Measurements from ENCODE around the gene LGALS3BP.

- TF ChIP-seq CTCF (conservative IDR thresholded peaks at IDR 0.05) (no peak), ZFX (IDR thresholded peaks at IDR 0.05) (no peak)
These were observed 5.8 kb downstream of the LGALS3BP start for GRCh38 chr17:78973792-78974520.
